Panc1 (cell line): ENCODE results near the gene SPATA31D4. TPM values are rescaled to one million over a fixed set of nuclear protein-coding genes. Genes with fewer than 3 reads are reported as not detected.

ENCODE experiments used
- ATAC-seq: fragments of 200-7000 bp; cut with Tn5 transposase; 2 replicates; pipeline ENCODE4 v1.9.1; 2020; ENCODE audit warnings: mild to moderate bottlenecking, moderate library complexity
- BruUV-seq: library from RNA; stranded (reverse); fragments of 400-500 nt; replicated peaks from 2 replicates; lab custom pipeline; 2021; lab: Mats Ljungman, UMichigan
- CTCF ChIA-PET: fragments of 300-600 bp; sonication (Branson Sonifier 250); formaldehyde crosslinking; loops from one replicate; lab custom pipeline; 2022; ENCODE audit warnings: antibody characterized with exemption; lab: Charles Lee
- POLR2A ChIA-PET: fragments of 300-600 bp; sonication (Branson Sonifier 250); formaldehyde crosslinking; loops from one replicate; lab custom pipeline; 2022; ENCODE audit warnings: antibody characterized with exemption; lab: Charles Lee
- DNase-seq: peaks from one replicate; pipeline ENCODE4 v3.0.0-alpha.2; 2010; ENCODE audit warnings: low read depth, low spot score
- H3K27ac ChIP-seq: 2 replicates; pipeline ENCODE4 v1.5.1; 2011; ENCODE audit warnings: mild to moderate bottlenecking, low read length, inconsistent platforms
- H3K27me3 ChIP-seq: fragments of 200-500 bp; sonication (Bioruptor generic); 2 replicates; pipeline ENCODE4 v1.6.0; 2014; ENCODE audit warnings: low read length, inconsistent platforms; ENCODE audit not compliant: control insufficient read depth, insufficient read depth
- H3K36me3 ChIP-seq: fragments of 200-500 bp; sonication (Bioruptor generic); 2 replicates; pipeline ENCODE4 v1.5.1; 2014; ENCODE audit warnings: inconsistent platforms, mild to moderate bottlenecking, low read length, moderate library complexity; ENCODE audit not compliant: control insufficient read depth, insufficient read depth
- H3K4me1 ChIP-seq: 2 replicates; pipeline ENCODE4 v1.5.1; 2011; ENCODE audit warnings: inconsistent platforms, mild to moderate bottlenecking, low read length, moderate library complexity; ENCODE audit not compliant: control insufficient read depth, insufficient read depth
- H3K4me3 ChIP-seq, 2 experiments: 2 replicates each; pipeline ENCODE4 v1.5.1; 2011 to 2012; ENCODE audit warnings: low read depth in 2 of 2, low read length in 2 of 2, mild to moderate bottlenecking in 2 of 2, inconsistent platforms in 1 of 2, moderate library complexity in 1 of 2
- H3K9me3 ChIP-seq: fragments of 200-500 bp; sonication (Bioruptor generic); 2 replicates; pipeline ENCODE4 v1.5.1; 2014; ENCODE audit warnings: low read depth, mild to moderate bottlenecking, inconsistent platforms, low read length, moderate library complexity; ENCODE audit not compliant: control insufficient read depth, insufficient read depth
- CTCF ChIP-seq: fragments of 450-650 bp; IDR thresholded peaks from 2 replicates; pipeline ENCODE4 v1.5.1; 2017; ENCODE audit warnings: mild to moderate bottlenecking
- POLR2AphosphoS5 ChIP-seq: IDR thresholded peaks from 2 replicates; pipeline ENCODE4 v1.6.1; 2012; ENCODE audit warnings: mild to moderate bottlenecking, low read depth, low read length, moderate library complexity
- REST ChIP-seq, 2 experiments: IDR thresholded peaks; 2 replicates each; pipeline ENCODE4 v1.6.1; 2011 to 2012; ENCODE audit warnings: low read depth in 2 of 2, control low read depth in 1 of 2, low read length in 1 of 2, mild to moderate bottlenecking in 1 of 2, moderate library complexity in 1 of 2; ENCODE audit not compliant: insufficient read depth in 1 of 2
- SIN3A ChIP-seq: IDR thresholded peaks from 2 replicates; pipeline ENCODE4 v1.6.1; 2012; ENCODE audit warnings: low read depth, mild to moderate bottlenecking, low read length, moderate library complexity, borderline replicate concordance; ENCODE audit not compliant: insufficient read depth
- TCF7L2 ChIP-seq: IDR thresholded peaks from 2 replicates; pipeline ENCODE4 v1.6.1; 2011; ENCODE audit warnings: mild to moderate bottlenecking, low read depth, low read length, inconsistent platforms
- in situ Hi-C: cut with HindIII; loops from 2 replicates; pipeline ENCODE4 v1.10.0; 2016; ENCODE audit warnings: low sequenced_read_pairs, low pct_unique_long_range_greater_than_20kb
- intact Hi-C: fragments of 100-400 bp; cut with micrococcal nuclease; formaldehyde crosslinking; loops from one replicate; pipeline ENCODE4 v1.10.0; 2022; ENCODE audit not compliant: unreplicated experiment
- total RNA-seq: library from RNA; stranded (reverse); gene quantifications from one replicate; pipeline ENCODE4 v1.2.1, GENCODE V29; 2021; ENCODE audit not compliant: unreplicated experiment

SPATA31D4 gene
- total RNA-seq, 1 experiment from 2014 or later, result not detected

DNA sequence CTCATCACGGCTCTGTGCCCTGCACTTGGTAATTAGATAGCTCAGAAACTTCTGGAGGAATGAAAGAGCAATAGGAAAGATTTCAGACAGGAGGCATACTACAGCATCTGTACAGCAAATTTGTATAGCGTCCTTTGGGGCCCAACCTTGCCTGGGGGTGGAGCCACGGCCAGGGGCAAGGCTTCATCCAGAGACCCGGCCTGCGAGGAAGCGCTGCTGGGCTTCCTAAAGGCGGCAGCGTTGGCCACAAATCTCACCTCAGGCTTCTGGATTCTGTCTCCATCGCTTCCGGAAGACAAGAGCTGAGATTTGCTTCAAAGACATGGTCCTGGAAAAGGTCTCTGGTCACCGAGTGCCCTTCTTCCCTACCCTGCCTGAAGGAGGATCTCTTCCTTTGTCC, 48.1 kb downstream of the SPATA31D4 start:
- in situ Hi-C loops (no loop called here), intact Hi-C loops (no loop called here)
- no TSS peak for BruUV-seq
- H3K4me3 ChIP-seq, result no peak overlapping the region
- no peaks in the 10 kb centered on the region for H3K9me3 ChIP-seq
- no peak overlapping the region for H3K27ac ChIP-seq
- POLR2A ChIA-PET, result no interaction called here
- H3K27me3 ChIP-seq, result no peaks in the 10 kb centered on the region
- H3K4me1 ChIP-seq, result no peaks in the 10 kb centered on the region
- no peaks in the 10 kb centered on the region for H3K36me3 ChIP-seq
- TF ChIP-seq REST (IDR thresholded peaks at IDR 0.05; ENCODE audit: insufficient read depth in 1 of 2, low read depth in 2 of 2, low read length in 1 of 2) (no peak), POLR2AphosphoS5 (no peak), TCF7L2 (no peak), SIN3A (no peak), CTCF (no peak)
- CTCF ChIA-PET, result no interaction called here
- DNase-seq, result no peak
- no peak for ATAC-seq

DNA sequence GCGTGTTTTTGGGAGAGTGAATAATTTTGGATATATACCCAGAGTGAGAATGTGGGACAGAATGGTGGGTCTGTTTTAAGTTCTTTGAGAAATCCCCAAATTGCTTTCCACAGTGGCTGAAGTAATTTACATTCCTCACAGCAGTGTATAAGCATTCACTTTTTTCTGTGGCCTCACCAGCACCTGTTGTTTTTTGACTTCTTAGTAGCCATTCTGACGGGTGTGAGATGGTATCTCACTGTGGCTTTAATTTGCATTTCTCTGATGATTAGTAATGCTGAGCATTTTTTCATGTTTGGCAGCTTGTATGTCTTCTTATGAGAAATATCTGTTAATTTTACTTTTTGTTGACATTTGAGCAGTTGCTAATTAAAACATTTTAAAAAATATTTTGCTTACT, 51.0 kb downstream of the SPATA31D4 start:
- intact Hi-C loops (no loop called here), in situ Hi-C loops (no loop called here)
- Histone ChIP-seq H3K9me3 (no peaks in the 10 kb centered on the region), H3K27ac (no peak overlapping the region), H3K4me1 (no peaks in the 10 kb centered on the region), H3K27me3 (no peaks in the 10 kb centered on the region), H3K36me3 (no peaks in the 10 kb centered on the region), H3K4me3 (no peak overlapping the region)
- POLR2A ChIA-PET, result no interaction called here
- no peak for TF ChIP-seq CTCF
- no peak for TF ChIP-seq TCF7L2
- ATAC-seq (no peak), DNase-seq (no peak)
- no TSS peak for BruUV-seq
- CTCF ChIA-PET, result no interaction called here

DNA sequence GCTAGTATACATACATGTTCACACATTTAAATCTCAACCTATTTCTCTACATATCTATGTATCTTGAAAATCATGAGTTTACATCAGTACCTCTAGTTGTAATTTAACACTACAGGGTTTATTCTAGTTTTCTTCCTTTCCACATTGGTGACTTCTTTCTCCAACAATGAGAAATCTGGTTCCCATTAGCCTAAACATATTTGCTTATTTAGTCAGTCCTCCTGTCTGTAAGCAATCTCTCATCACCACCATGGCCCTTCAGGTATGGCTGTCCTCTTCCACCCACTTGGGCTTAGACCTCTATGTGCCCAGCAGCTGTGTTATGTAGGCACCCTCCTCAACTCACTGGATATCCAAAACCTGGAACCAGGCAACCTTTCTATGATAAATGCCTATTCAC, 52.3 kb downstream of the SPATA31D4 start:
- DNase-seq (no peak), ATAC-seq (no peak)
- no peak for TF ChIP-seq SIN3A
- TF ChIP-seq CTCF, result no peak
- TF ChIP-seq REST (IDR thresholded peaks at IDR 0.05; ENCODE audit: insufficient read depth in 1 of 2, low read depth in 2 of 2, low read length in 1 of 2), result no peak
- TF ChIP-seq POLR2AphosphoS5, result no peak
- H3K9me3 ChIP-seq, result no peaks in the 10 kb centered on the region
- ChIA-PET POLR2A (no interaction called here), CTCF (no interaction called here)
- no TSS peak for BruUV-seq
- intact Hi-C loops (loop anchor here (10.0 kb wide), 1 partner anchor 296 kb away; the partner anchor contains the start of gene TLE1), in situ Hi-C loops (no loop called here)
- H3K27ac ChIP-seq, result no peak overlapping the region
- no peaks in the 10 kb centered on the region for H3K36me3 ChIP-seq
- no peaks in the 10 kb centered on the region for H3K27me3 ChIP-seq
- no peak overlapping the region for H3K4me3 ChIP-seq
- H3K4me1 ChIP-seq, result no peaks in the 10 kb centered on the region
